Right lobe of liver (tissue), 6 donors: ENCODE measurements around the gene SCAMP2. TPM values are rescaled to one million over a fixed set of nuclear protein-coding genes. Genes with fewer than 3 reads are reported as not detected.
A peak's percentile ranks its signal among the peaks of the same experiment; 100 is the strongest.

ENCODE experiments used
- ATAC-seq, 4 donors: fragments of 200-7000 bp; cut with Tn5 transposase; one replicate each; pipeline ENCODE4 v1.9.1; 2020; ENCODE audit warnings: mild to moderate bottlenecking in 4 of 4, moderate library complexity in 4 of 4
- DNase-seq, 3 donors: peaks; one replicate each; pipeline ENCODE4 v3.0.0-alpha.2; 2020
- H3K27ac ChIP-seq, 3 donors: fragments of 200-600 bp; one replicate each; pipeline ENCODE4 v1.8.0; 2022
- H3K27me3 ChIP-seq, 2 donors: fragments of 200-600 bp; one replicate each; pipeline ENCODE4 v1.8.0; 2022
- H3K36me3 ChIP-seq, 4 donors: fragments of 200-600 bp; sonication (generic) in 1 of 4; one replicate each; pipeline versions ENCODE4 v1.5.1 to v1.8.0; 2017 to 2022; ENCODE audit warnings: control low read depth in 1 of 4
- H3K4me1 ChIP-seq, 4 donors: fragments of 200-600 bp; sonication (generic) in 1 of 4; one replicate each; pipeline versions ENCODE4 v1.5.1 to v1.8.0; 2017 to 2022; ENCODE audit warnings: control low read depth in 1 of 4
- H3K4me3 ChIP-seq, 3 donors: fragments of 200-600 bp; one replicate each; pipeline ENCODE4 v1.8.0; 2022
- H3K9me3 ChIP-seq, 4 donors: fragments of 200-600 bp; sonication (generic) in 1 of 4; one replicate each; pipeline versions ENCODE4 v1.5.1 to v1.8.0; 2017 to 2022; ENCODE audit warnings: control low read depth in 1 of 4
- POLR2A ChIP-seq: fragments of 450-650 bp; IDR thresholded peaks from one replicate; pipeline ENCODE4 v1.6.1; 2017; ENCODE audit warnings: antibody characterized with exemption, mild to moderate bottlenecking
- WGBS: methylation state at CpG from one replicate; pipeline ENCODE4 v1.1.6; 2018; ENCODE audit warnings: low coverage, low lambda C conversion rate; ENCODE audit not compliant: insufficient coverage; ENCODE audit errors: missing lambda C conversion rate; 5-methylcytosine and 5-hydroxymethylcytosine counted together
- intact Hi-C, 2 donors: fragments of 100-400 bp; cut with DNase I; formaldehyde crosslinking; loops; one replicate each; pipeline versions ENCODE4 v1.11.2 to v1.14.1; 2022
- total RNA-seq, 6 experiments: library from RNA; depleted of rRNA in 2 of 6; stranded (reverse); fragments of >200 nt in 2 of 6; fragmentation: NEBNext Ultra II Directional in 3 of 6; extraction: Animal tissue kit (Norgen Biotek cat#: 25700) in 3 of 6; gene quantifications; one replicate each; pipeline versions ENCODE4 v1.1.0 to v1.2.4, GENCODE V29; 2016 to 2023
- TF ChIP-seq, protein P1 (sequence below), 4 donors: fragments of 200-600 bp in 3 of 4; fragments of 450-650 bp in 1 of 4; IDR thresholded peaks; one replicate each; pipeline versions ENCODE4 v1.5.1 to v1.8.0; 2016 to 2022; ENCODE audit warnings: antibody characterized with exemption in 4 of 4, mild to moderate bottlenecking in 2 of 4
- donor health status: DM: no; HTN: yes; CAD: no.
- donor health status: DM: no; HTN: no; CAD: no.
- donor health status: DM: no; HTN: no; CAD: no.
- donor health status: DM: no; HTN: yes; CAD: no.
- donor health status: DM: no; HTN: yes; CAD: no.

SCAMP2 gene
- total RNA-seq, 6 experiments from 2014 or later = 33.9 to 45.9 (median 41.7) TPM

- Histone ChIP-seq H3K4me1 (peaks cover 0 to 24% (median 5%) of the 10 kb centered on the region in 4 donors), H3K36me3 (peaks cover 0 to 34% (median 9%) of the 10 kb centered on the region in 4 donors), H3K4me3 (no peak overlapping the region), H3K27me3 (no peaks in the 10 kb centered on the region), H3K9me3 (no peaks in the 10 kb centered on the region), H3K27ac (no peak overlapping the region)
- TF ChIP-seq, protein P1, sequence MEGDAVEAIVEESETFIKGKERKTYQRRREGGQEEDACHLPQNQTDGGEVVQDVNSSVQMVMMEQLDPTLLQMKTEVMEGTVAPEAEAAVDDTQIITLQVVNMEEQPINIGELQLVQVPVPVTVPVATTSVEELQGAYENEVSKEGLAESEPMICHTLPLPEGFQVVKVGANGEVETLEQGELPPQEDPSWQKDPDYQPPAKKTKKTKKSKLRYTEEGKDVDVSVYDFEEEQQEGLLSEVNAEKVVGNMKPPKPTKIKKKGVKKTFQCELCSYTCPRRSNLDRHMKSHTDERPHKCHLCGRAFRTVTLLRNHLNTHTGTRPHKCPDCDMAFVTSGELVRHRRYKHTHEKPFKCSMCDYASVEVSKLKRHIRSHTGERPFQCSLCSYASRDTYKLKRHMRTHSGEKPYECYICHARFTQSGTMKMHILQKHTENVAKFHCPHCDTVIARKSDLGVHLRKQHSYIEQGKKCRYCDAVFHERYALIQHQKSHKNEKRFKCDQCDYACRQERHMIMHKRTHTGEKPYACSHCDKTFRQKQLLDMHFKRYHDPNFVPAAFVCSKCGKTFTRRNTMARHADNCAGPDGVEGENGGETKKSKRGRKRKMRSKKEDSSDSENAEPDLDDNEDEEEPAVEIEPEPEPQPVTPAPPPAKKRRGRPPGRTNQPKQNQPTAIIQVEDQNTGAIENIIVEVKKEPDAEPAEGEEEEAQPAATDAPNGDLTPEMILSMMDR (IDR thresholded peaks at IDR 0.05) = no peak
- no peak for TF ChIP-seq POLR2A
- no peak for DNase-seq
- no peak for ATAC-seq
- WGBS = no CpG with 5 or more reads among the region's 7 CpGs
- intact Hi-C loops = no loop called here
Measured at GRCh38 chr15:74904190-74904805, 31.1 kb upstream of the SCAMP2 start.

DNA sequence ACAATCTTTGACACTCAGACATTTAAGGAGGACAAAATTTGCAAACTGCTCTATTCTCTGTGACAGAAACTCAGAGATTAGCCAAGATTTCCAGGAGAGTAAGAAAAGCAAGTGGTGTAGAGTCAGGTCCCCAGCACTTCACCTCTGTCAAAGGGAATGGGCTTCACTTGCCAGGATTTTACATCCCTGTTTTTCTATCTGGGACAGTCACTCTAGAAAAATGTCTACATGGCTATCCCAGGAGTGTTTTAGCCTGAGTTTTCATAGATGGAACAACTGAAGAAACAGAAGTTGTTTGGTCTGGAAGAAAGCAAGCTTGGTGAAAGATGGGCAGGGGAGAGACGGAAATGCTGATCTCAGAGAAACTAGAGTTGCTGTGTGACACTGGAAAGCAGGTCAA, 30.5 kb upstream of the SCAMP2 start:
- no peak for DNase-seq
- TF ChIP-seq POLR2A = no peak
- TF ChIP-seq, protein P1 (IDR thresholded peaks at IDR 0.05) = no peak
- no peaks in the 10 kb centered on the region for H3K9me3 ChIP-seq
- H3K27ac ChIP-seq = no peak overlapping the region
- intact Hi-C loops = no loop called here
- no peak for ATAC-seq
- peaks cover 0 to 34% (median 9%) of the 10 kb centered on the region in 4 donors for H3K36me3 ChIP-seq
- WGBS = 80% methylated on average over 1 of the region's 1 CpG
- H3K4me3 ChIP-seq = no peak overlapping the region
- no peaks in the 10 kb centered on the region for H3K27me3 ChIP-seq
- H3K4me1 ChIP-seq = peaks cover 0 to 24% (median 5%) of the 10 kb centered on the region in 4 donors

- H3K27ac ChIP-seq = no peak overlapping the region
- H3K4me3 ChIP-seq = no peak overlapping the region
- no peak for ATAC-seq
- intact Hi-C loops = no loop called here
- DNase-seq = no peak
- peaks cover 0 to 21% (median 5%) of the 10 kb centered on the region in 4 donors for H3K4me1 ChIP-seq
- H3K27me3 ChIP-seq = no peaks in the 10 kb centered on the region
- peaks cover 0 to 35% (median 9%) of the 10 kb centered on the region in 4 donors for H3K36me3 ChIP-seq
- 89% methylated on average over 2 of the region's 4 CpGs for WGBS
- H3K9me3 ChIP-seq = no peaks in the 10 kb centered on the region
- TF ChIP-seq, protein P1 (IDR thresholded peaks at IDR 0.05) = no peak
- TF ChIP-seq POLR2A = no peak
Measured at GRCh38 chr15:74902295-74903075, 29.3 kb upstream of the SCAMP2 start.

DNA sequence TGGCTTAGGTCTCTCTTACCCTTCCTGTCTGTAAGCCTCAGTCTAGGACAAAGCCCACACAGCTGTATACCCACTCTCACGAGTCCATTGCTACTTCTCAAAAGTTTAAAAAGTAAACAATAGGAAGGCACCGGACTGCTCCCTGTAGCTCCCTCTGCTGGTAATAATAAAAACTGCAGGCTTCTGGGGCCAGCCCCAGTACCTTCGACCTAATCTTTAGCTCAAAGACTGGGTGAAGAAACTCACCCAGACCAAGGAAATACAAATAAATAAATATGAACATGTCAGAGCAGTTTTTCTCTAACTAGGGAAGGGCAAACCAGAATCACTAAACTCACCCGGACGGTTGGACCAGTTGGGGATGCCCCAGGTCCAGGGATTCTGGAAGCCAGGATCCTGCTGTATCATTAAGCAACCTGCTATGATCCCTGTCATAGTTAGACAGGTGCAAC, 28.5 kb upstream of the SCAMP2 start:
- TF ChIP-seq, protein P1 (IDR thresholded peaks at IDR 0.05) = peak; percentile 83 to 98 (median 94)
- no peak for TF ChIP-seq POLR2A
- DNase-seq = peak in 1 of 3 donors; percentile 56
- WGBS = 11% methylated on average over 5 of the region's 5 CpGs

More for the DNA sequence above, 28.5 kb upstream of the SCAMP2 start:
- H3K36me3 ChIP-seq = peaks cover 0 to 41% (median 9%) of the 10 kb centered on the region in 4 donors
- H3K4me1 ChIP-seq = peaks cover 0 to 16% (median 5%) of the 10 kb centered on the region in 4 donors
- no peak overlapping the region for H3K27ac ChIP-seq
- no peak overlapping the region for H3K4me3 ChIP-seq
- H3K27me3 ChIP-seq = no peaks in the 10 kb centered on the region
- intact Hi-C loops = no loop called here
- no peaks in the 10 kb centered on the region for H3K9me3 ChIP-seq
- peak; percentile 69 to 80 (median 74) for ATAC-seq
